GM12878 (cell line): ENCODE measurements around the gene OSER1. TPM values are rescaled to one million over a fixed set of nuclear protein-coding genes. Genes with fewer than 3 reads are reported as not detected.

Experiments used
- ATAC-seq: fragments of 200-7000 bp; cut with Tn5 transposase; 3 replicates; pipeline ENCODE4 v1.9.1; 2020; ENCODE audit warnings: mild to moderate bottlenecking, moderate library complexity
- BruUV-seq: library from RNA; stranded (reverse); fragments of 400-500 nt; replicated peaks from 2 replicates; lab custom pipeline; 2021; lab: Mats Ljungman, UMichigan
- CTCF ChIA-PET: fragments of 300-600 bp; sonication (Branson Sonifier 250); formaldehyde crosslinking; extraction: SDS; loops from one replicate; lab custom pipeline; 2021; ENCODE audit warnings: inconsistent platforms; lab: Yijun Ruan, JAX
- POLR2A ChIA-PET: fragments of 350-600 bp; formaldehyde crosslinking; extraction: SDS; loops from one replicate; lab custom pipeline; 2021; ENCODE audit warnings: inconsistent platforms; lab: Charles Lee
- RAD21 ChIA-PET: fragments of 300-600 bp; sonication (Branson Sonifier 250); formaldehyde crosslinking; loops from one replicate; lab custom pipeline; 2023; ENCODE audit warnings: antibody characterized with exemption; ENCODE audit not compliant: unreplicated experiment; lab: Charles Lee
- SMC1A ChIA-PET: fragments of 300-600 bp; sonication (Branson Sonifier 250); formaldehyde crosslinking; loops from one replicate; lab custom pipeline; 2023; ENCODE audit not compliant: unreplicated experiment, uncharacterized antibody; lab: Charles Lee
- DNase-seq: peaks from one replicate; pipeline ENCODE4 v3.0.0-alpha.2; 2011; ENCODE audit warnings: low read depth, low spot score
- FAIRE-seq: peaks from 3 replicates; lab custom pipeline; 2011; peaks lifted over from hg19 to GRCh38; lab: Jason Lieb, UNC
- H2AFZ ChIP-seq: 2 replicates; pipeline ENCODE4 v1.6.0; 2011; ENCODE audit warnings: low read depth, low read length, control low read depth; ENCODE audit not compliant: control insufficient read depth
- H3K27ac ChIP-seq: 2 replicates; pipeline ENCODE4 v1.5.1; 2011; ENCODE audit warnings: control low read depth; ENCODE audit not compliant: control insufficient read depth, insufficient read depth
- H3K27me3 ChIP-seq, 2 experiments: replicated peaks in 1 of 2; 2 replicates each; pipeline versions ENCODE4 v1.6.0 to v1.6.1; 2011; ENCODE audit warnings: low read length in 1 of 2; ENCODE audit not compliant: control insufficient read depth in 2 of 2, insufficient read depth in 2 of 2
- H3K36me3 ChIP-seq, 2 experiments: 2 replicates each; pipeline ENCODE4 v1.5.1; 2011; ENCODE audit warnings: low read length in 1 of 2; ENCODE audit not compliant: control insufficient read depth in 2 of 2, insufficient read depth in 2 of 2
- H3K4me1 ChIP-seq: 2 replicates; pipeline ENCODE4 v1.6.1; 2011; ENCODE audit warnings: mild to moderate bottlenecking, low read length, moderate library complexity, mixed read lengths; ENCODE audit not compliant: control insufficient read depth, insufficient read depth
- H3K4me2 ChIP-seq: 2 replicates; pipeline ENCODE4 v1.6.0; 2011; ENCODE audit warnings: control low read depth; ENCODE audit not compliant: control insufficient read depth, insufficient read depth
- H3K4me3 ChIP-seq: fragments of 200-600 bp; sonication (generic); 2 replicates; pipeline ENCODE4 v1.5.1; 2016
- H3K79me2 ChIP-seq: 2 replicates; pipeline ENCODE4 v1.6.0; 2011; ENCODE audit warnings: low read length; ENCODE audit not compliant: control insufficient read depth, insufficient read depth
- H3K9ac ChIP-seq: 2 replicates; pipeline ENCODE4 v1.8.0; 2011; ENCODE audit warnings: low read length, control low read depth, mixed read lengths; ENCODE audit not compliant: control insufficient read depth, insufficient read depth
- H3K9me3 ChIP-seq: replicated peaks from 3 replicates; pipeline ENCODE4 v1.5.1; 2011; ENCODE audit warnings: mild to moderate bottlenecking, low read length; ENCODE audit not compliant: control insufficient read depth, insufficient read depth
- H4K20me1 ChIP-seq: 2 replicates; pipeline ENCODE4 v1.6.0; 2011; ENCODE audit not compliant: control insufficient read depth, insufficient read depth
- CBX3 ChIP-seq: fragments of 200-600 bp; sonication (generic); IDR thresholded peaks from 2 replicates; pipeline ENCODE4 v1.6.1; 2016; ENCODE audit warnings: low read depth, borderline replicate concordance
- CHD1 ChIP-seq: IDR thresholded peaks from 2 replicates; pipeline ENCODE4 v1.6.1; 2012; ENCODE audit warnings: low read depth, low read length, improper control_type of control experiment
- EGR1 ChIP-seq, 2 experiments: IDR thresholded peaks; 1 replicate in 1 of 2; 2 replicates in 1 of 2; pipeline ENCODE4 v1.6.1; 2011 to 2012; ENCODE audit warnings: low read depth in 2 of 2, low read length in 2 of 2, borderline replicate concordance in 1 of 2, mild to moderate bottlenecking in 1 of 2, moderate library complexity in 1 of 2
- ESRRA ChIP-seq: IDR thresholded peaks from 2 replicates; pipeline ENCODE4 v1.6.1; 2012; ENCODE audit warnings: mild to moderate bottlenecking, low read length, improper control_type of control experiment
- GABPA ChIP-seq: IDR thresholded peaks from 2 replicates; pipeline ENCODE4 v1.6.1; 2014; ENCODE audit warnings: antibody characterized with exemption, low read depth, mild to moderate bottlenecking, inconsistent platforms
- HDGF ChIP-seq: fragments of 450-650 bp; IDR thresholded peaks from 2 replicates; pipeline ENCODE4 v1.6.1; 2016; ENCODE audit warnings: antibody characterized with exemption
- JUND ChIP-seq: IDR thresholded peaks from 2 replicates; pipeline ENCODE4 v1.6.1; 2012; ENCODE audit warnings: low read depth, mild to moderate bottlenecking, low read length, improper control_type of control experiment, moderate library complexity
- MEF2A ChIP-seq: IDR thresholded peaks from 2 replicates; pipeline ENCODE4 v1.6.1; 2011; ENCODE audit warnings: low read depth, mild to moderate bottlenecking, low read length, moderate library complexity; ENCODE audit not compliant: insufficient read depth
- MTA2 ChIP-seq: fragments of 450-650 bp; IDR thresholded peaks from 2 replicates; pipeline ENCODE4 v1.6.1; 2016; ENCODE audit warnings: low read depth, mild to moderate bottlenecking, moderate library complexity
- NBN ChIP-seq: fragments of 450-650 bp; IDR thresholded peaks from 2 replicates; pipeline ENCODE4 v1.6.1; 2016
- PAX8 ChIP-seq: fragments of 450-650 bp; IDR thresholded peaks from 2 replicates; pipeline ENCODE4 v1.6.1; 2017; ENCODE audit warnings: mild to moderate bottlenecking, moderate library complexity
- PML ChIP-seq: IDR thresholded peaks from 2 replicates; pipeline ENCODE4 v1.6.1; 2012; ENCODE audit warnings: low read length, inconsistent platforms
- POLR2A ChIP-seq: IDR thresholded peaks from 2 replicates; pipeline ENCODE4 v1.6.1; 2011; ENCODE audit warnings: low read depth, mild to moderate bottlenecking, low read length
- POLR2AphosphoS5 ChIP-seq: IDR thresholded peaks from 2 replicates; pipeline ENCODE4 v1.6.1; 2011; ENCODE audit warnings: mild to moderate bottlenecking, low read length, inconsistent platforms
- RELA ChIP-seq: fragments of 450-650 bp; IDR thresholded peaks from 2 replicates; pipeline ENCODE4 v1.8.0; 2014; ENCODE audit warnings: borderline replicate concordance; ENCODE audit not compliant: partially characterized antibody
- SMARCA5 ChIP-seq: fragments of 450-650 bp; IDR thresholded peaks from 2 replicates; pipeline ENCODE4 v1.6.1; 2017; ENCODE audit warnings: mild to moderate bottlenecking
- SREBF1 ChIP-seq: IDR thresholded peaks from 2 replicates; pipeline ENCODE4 v1.6.1; 2012; ENCODE audit warnings: mild to moderate bottlenecking, low read length
- STAT1 ChIP-seq: fragments of 450-650 bp; conservative IDR thresholded peaks from 2 replicates; pipeline ENCODE4 v1.6.1; 2014; ENCODE audit warnings: antibody characterized with exemption, mild to moderate bottlenecking
- WGBS: methylation state at CpG from one replicate; pipeline ENCODE4 v1.1.6; 2016; ENCODE audit warnings: low lambda C conversion rate; ENCODE audit not compliant: insufficient replicate concordance, insufficient coverage; ENCODE audit errors: missing lambda C conversion rate; 5-methylcytosine and 5-hydroxymethylcytosine counted together
- in situ Hi-C: fragments of 300-500 bp; cut with MboI; formaldehyde crosslinking; loops from 9 replicates; pipeline ENCODE4 v1.14.3; 2018; ENCODE audit warnings: mixed read lengths
- intact Hi-C: fragments of 100-400 bp; cut with micrococcal nuclease; formaldehyde crosslinking; loops from one replicate; pipeline ENCODE4 v1.14.2; 2022; ENCODE audit not compliant: unreplicated experiment
- polyA plus RNA-seq, 11 experiments: library from polyadenylated mRNA; depleted of rRNA in 4 of 11; unstranded in 6 of 11; stranded (reverse) in 5 of 11; fragments of >200 nt; fragmentation: Nextera tagmentation in 4 of 11; fragmentation: Illumina TruSeq in 1 of 11; extraction: Ambion mirVana in 4 of 11; extraction: Trizol in 1 of 11; gene quantifications; 1 replicate in 1 of 11; 2 replicates in 10 of 11; pipeline versions ENCODE4 v1.2.1 to v1.2.3, GENCODE V29; 2011 to 2016; ENCODE audit warnings: inconsistent platforms in 2 of 11, missing spikeins in 2 of 11, low read depth in 1 of 11
- total RNA-seq, 4 experiments: library from RNA; depleted of rRNA in 3 of 4; stranded (reverse); fragments of >200 nt in 3 of 4; fragmentation: Illumina TruSeq in 1 of 4; extraction: Trizol in 1 of 4; gene quantifications; 2 replicates each; pipeline versions ENCODE4 v1.2.1 to v1.2.3, GENCODE V29; 2013 to 2021
- TF ChIP-seq, protein P1 (sequence below): fragments of 450-650 bp; IDR thresholded peaks from 2 replicates; pipeline ENCODE4 v1.6.1; 2017; ENCODE audit warnings: mild to moderate bottlenecking, low read depth, inconsistent platforms; ENCODE audit not compliant: poor library complexity, severe bottlenecking
- TF ChIP-seq, protein P2 (sequence below): IDR thresholded peaks from 2 replicates; pipeline ENCODE4 v1.6.1; 2011; ENCODE audit warnings: low read depth, low read length, improper control_type of control experiment, borderline replicate concordance
- TF ChIP-seq, protein P3 (sequence below): fragments of 450-650 bp; IDR thresholded peaks from 2 replicates; pipeline ENCODE4 v1.6.1; 2017; ENCODE audit warnings: borderline replicate concordance

Gene OSER1
- total and polyA plus RNA-seq, 10 of the 15 experiments (the other 5 are each of a cell fraction or from before 2014, with no cell fraction given), result 19.3 to 63.8 (median 28.4) TPM

DNA sequence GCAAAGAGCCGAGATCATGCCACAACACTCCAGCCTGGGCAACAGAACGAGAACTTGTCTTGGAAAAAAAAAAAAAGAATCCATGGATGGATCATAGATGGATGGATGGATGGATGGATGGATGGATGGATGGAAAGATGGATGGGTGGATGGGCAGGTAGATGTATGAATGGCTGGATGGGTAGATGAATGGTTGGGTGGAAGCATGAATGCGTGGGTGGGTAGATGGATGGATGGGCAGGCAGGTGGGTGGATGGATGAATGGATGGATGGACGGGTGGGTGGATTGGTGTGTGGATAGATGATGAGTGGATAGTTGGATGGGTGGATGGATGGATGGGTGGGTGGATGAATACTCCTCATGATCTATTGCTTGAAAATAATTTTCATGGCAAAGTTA lies 25.0 kb downstream of the OSER1 start (continued):
- TF ChIP-seq HDGF, result no peak
- TF ChIP-seq, protein P1, sequence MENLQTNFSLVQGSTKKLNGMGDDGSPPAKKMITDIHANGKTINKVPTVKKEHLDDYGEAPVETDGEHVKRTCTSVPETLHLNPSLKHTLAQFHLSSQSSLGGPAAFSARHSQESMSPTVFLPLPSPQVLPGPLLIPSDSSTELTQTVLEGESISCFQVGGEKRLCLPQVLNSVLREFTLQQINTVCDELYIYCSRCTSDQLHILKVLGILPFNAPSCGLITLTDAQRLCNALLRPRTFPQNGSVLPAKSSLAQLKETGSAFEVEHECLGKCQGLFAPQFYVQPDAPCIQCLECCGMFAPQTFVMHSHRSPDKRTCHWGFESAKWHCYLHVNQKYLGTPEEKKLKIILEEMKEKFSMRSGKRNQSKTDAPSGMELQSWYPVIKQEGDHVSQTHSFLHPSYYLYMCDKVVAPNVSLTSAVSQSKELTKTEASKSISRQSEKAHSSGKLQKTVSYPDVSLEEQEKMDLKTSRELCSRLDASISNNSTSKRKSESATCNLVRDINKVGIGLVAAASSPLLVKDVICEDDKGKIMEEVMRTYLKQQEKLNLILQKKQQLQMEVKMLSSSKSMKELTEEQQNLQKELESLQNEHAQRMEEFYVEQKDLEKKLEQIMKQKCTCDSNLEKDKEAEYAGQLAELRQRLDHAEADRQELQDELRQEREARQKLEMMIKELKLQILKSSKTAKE, result no peak
- TF ChIP-seq ESRRA, result no peak

DNA sequence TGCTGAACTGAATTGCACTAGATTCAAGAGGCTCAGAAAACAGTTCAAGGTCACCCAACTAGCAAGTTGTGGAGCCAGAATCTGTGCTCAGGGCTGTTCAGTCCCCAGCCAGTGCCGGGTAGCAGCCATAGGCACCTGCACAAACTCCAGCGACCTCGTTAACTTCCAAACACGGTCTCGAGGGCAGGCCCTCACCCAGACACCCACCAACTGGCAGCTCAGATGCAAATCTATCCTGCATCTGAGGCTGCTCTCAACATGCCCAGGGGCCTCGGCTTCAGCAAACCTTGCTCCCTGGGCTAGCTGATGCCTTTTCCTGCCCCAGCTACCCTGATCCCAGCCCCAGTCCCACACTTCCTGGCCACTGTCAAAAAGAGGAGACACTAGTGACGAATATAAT lies 27.3 kb downstream of the OSER1 start:
- Histone ChIP-seq H4K20me1 (no peaks in the 10 kb centered on the region), H3K27me3 (peaks cover 4 to 12% of the 10 kb centered on the region in 2 experiments; a peak in 3 of 4 replicates), H3K79me2 (no peaks in the 10 kb centered on the region), H3K9ac (no peak overlapping the region), H3K27ac (no peak overlapping the region), H3K4me1 (no peaks in the 10 kb centered on the region), H3K9me3 (no peaks in the 10 kb centered on the region), H3K4me3 (no peak overlapping the region), H3K4me2 (no peak overlapping the region), H3K36me3 (no peaks in the 10 kb centered on the region), H2AFZ (no peak overlapping the region)
- in situ Hi-C loops (no loop called here), intact Hi-C loops (no loop called here)
- 54% methylated on average over 7 of the region's 7 CpGs for WGBS
- POLR2A ChIA-PET, result no interaction called here
- BruUV-seq, result no TSS peak
- DNase-seq (no peak), FAIRE-seq (no peak), ATAC-seq (no peak)
- CTCF ChIA-PET, result interaction anchor here (0.6 to 1.9 kb wide), 2 partner anchors 67 to 727 kb away, joined by 3 to 9 read pairs; no protein-coding TSS in a partner anchor
- TF ChIP-seq MEF2A (no peak), PAX8 (no peak), SREBF1 (no peak), POLR2A (no peak), SMARCA5 (no peak), PML (no peak), STAT1 (no peak), GABPA (no peak), POLR2AphosphoS5 (no peak), NBN (no peak), RELA (no peak), CHD1 (no peak), JUND (no peak), EGR1 (IDR thresholded peaks at IDR 0.05; ENCODE audit: borderline replicate concordance in 1 of 2, low read depth in 2 of 2, low read length in 2 of 2) (no peak), MTA2 (no peak), CBX3 (no peak)
- TF ChIP-seq, protein P2, sequence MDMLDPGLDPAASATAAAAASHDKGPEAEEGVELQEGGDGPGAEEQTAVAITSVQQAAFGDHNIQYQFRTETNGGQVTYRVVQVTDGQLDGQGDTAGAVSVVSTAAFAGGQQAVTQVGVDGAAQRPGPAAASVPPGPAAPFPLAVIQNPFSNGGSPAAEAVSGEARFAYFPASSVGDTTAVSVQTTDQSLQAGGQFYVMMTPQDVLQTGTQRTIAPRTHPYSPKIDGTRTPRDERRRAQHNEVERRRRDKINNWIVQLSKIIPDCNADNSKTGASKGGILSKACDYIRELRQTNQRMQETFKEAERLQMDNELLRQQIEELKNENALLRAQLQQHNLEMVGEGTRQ, result no peak
- TF ChIP-seq, protein P3, sequence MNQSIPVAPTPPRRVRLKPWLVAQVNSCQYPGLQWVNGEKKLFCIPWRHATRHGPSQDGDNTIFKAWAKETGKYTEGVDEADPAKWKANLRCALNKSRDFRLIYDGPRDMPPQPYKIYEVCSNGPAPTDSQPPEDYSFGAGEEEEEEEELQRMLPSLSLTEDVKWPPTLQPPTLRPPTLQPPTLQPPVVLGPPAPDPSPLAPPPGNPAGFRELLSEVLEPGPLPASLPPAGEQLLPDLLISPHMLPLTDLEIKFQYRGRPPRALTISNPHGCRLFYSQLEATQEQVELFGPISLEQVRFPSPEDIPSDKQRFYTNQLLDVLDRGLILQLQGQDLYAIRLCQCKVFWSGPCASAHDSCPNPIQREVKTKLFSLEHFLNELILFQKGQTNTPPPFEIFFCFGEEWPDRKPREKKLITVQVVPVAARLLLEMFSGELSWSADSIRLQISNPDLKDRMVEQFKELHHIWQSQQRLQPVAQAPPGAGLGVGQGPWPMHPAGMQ, result no peak
- SMC1A ChIA-PET, result no interaction called here
- RAD21 ChIA-PET, result interaction anchor here (1.0 kb wide), 1 partner anchor 67 kb away, joined by 3 read pairs; no protein-coding TSS in a partner anchor
